Tibial artery (tissue), 4 donors: Measurements from ENCODE around the gene FRMD4A.

Experiments used
- DNase-seq, 2 donors: peaks; one replicate each; pipeline ENCODE4 v3.0.0-alpha.2; 2019
- H3K27ac ChIP-seq, 2 donors: fragments of 200-600 bp; sonication (generic) in 1 of 2; 1 replicate in 1 of 2; 2 replicates in 1 of 2; pipeline ENCODE4 v1.5.1; 2018 to 2019; ENCODE audit warnings: mild to moderate bottlenecking in 1 of 2
- H3K27me3 ChIP-seq, 2 donors: fragments of 200-600 bp; sonication (generic) in 1 of 2; one replicate each; pipeline versions ENCODE4 v1.5.1 to v1.6.0; 2016 to 2019
- H3K36me3 ChIP-seq, 3 donors: fragments of 200-600 bp; sonication (generic) in 2 of 3; one replicate each; pipeline ENCODE4 v1.5.1; 2016 to 2019; ENCODE audit warnings: mild to moderate bottlenecking in 2 of 3
- H3K4me1 ChIP-seq, 4 donors: fragments of 200-600 bp; sonication (generic) in 2 of 4; 1 replicate in 3 of 4; 2 replicates in 1 of 4; pipeline ENCODE4 v1.5.1; 2016 to 2019
- H3K4me3 ChIP-seq, 2 donors: fragments of 200-600 bp; sonication (generic) in 1 of 2; 1 replicate in 1 of 2; 2 replicates in 1 of 2; pipeline ENCODE4 v1.5.1; 2018 to 2019; ENCODE audit warnings: mild to moderate bottlenecking in 2 of 2
- H3K9me3 ChIP-seq, 3 donors: fragments of 200-600 bp; sonication (generic) in 1 of 3; one replicate each; pipeline ENCODE4 v1.5.1; 2016 to 2019
- CTCF ChIP-seq, 2 experiments: fragments of 200-600 bp in 1 of 2; fragments of 450-650 bp in 1 of 2; IDR thresholded peaks; one replicate each; pipeline ENCODE4 v1.5.1; 2017 to 2019; ENCODE audit warnings: antibody characterized with exemption in 2 of 2, mild to moderate bottlenecking in 1 of 2, moderate library complexity in 1 of 2
- intact Hi-C: fragments of 100-400 bp; cut with DNase I; formaldehyde crosslinking; loops from one replicate; pipeline ENCODE4 v1.15.0; 2023; ENCODE audit warnings: low total_unique reads

The FRMD4A gene

GRCh38 chr10:14372606-14373005, 41.9 kb upstream of the FRMD4A start:
- intact Hi-C loops = no loop called here
- no peaks in the 10 kb centered on the region for H3K9me3 ChIP-seq
- no peak for DNase-seq
- H3K4me1 ChIP-seq = no peaks in the 10 kb centered on the region
- TF ChIP-seq CTCF (IDR thresholded peaks at IDR 0.05) = no peak
- H3K27ac ChIP-seq = no peak overlapping the region
- H3K36me3 ChIP-seq = no peaks in the 10 kb centered on the region
- H3K27me3 ChIP-seq = peaks cover 0 to 4% of the 10 kb centered on the region in 2 donors
- no peak overlapping the region for H3K4me3 ChIP-seq

- TF ChIP-seq CTCF (IDR thresholded peaks at IDR 0.05) = no peak
- intact Hi-C loops = no loop called here
- DNase-seq = no peak
- peaks cover 0 to 4% of the 10 kb centered on the region in 2 donors for H3K27me3 ChIP-seq
- no peak overlapping the region for H3K27ac ChIP-seq
- H3K36me3 ChIP-seq = no peaks in the 10 kb centered on the region
- H3K4me3 ChIP-seq = no peak overlapping the region
- H3K9me3 ChIP-seq = no peaks in the 10 kb centered on the region
- no peaks in the 10 kb centered on the region for H3K4me1 ChIP-seq
These were observed 40.9 kb upstream of the FRMD4A start for GRCh38 chr10:14371581-14371980.

- Histone ChIP-seq H3K9me3 (no peaks in the 10 kb centered on the region), H3K27ac (no peak overlapping the region), H3K27me3 (peaks cover 0 to 4% of the 10 kb centered on the region in 2 donors), H3K4me1 (no peaks in the 10 kb centered on the region), H3K4me3 (no peak overlapping the region), H3K36me3 (no peaks in the 10 kb centered on the region)
- DNase-seq = no peak
- intact Hi-C loops = no loop called here
- no peak for TF ChIP-seq CTCF (IDR thresholded peaks at IDR 0.05)
These were observed 40.2 kb upstream of the FRMD4A start for GRCh38 chr10:14370894-14371293.

- H3K4me3 ChIP-seq = no peak overlapping the region
- H3K9me3 ChIP-seq = no peaks in the 10 kb centered on the region
- peaks cover 0 to 4% of the 10 kb centered on the region in 2 donors for H3K27me3 ChIP-seq
- DNase-seq = no peak
- H3K4me1 ChIP-seq = no peaks in the 10 kb centered on the region
- no peaks in the 10 kb centered on the region for H3K36me3 ChIP-seq
- H3K27ac ChIP-seq = no peak overlapping the region
- TF ChIP-seq CTCF (IDR thresholded peaks at IDR 0.05) = no peak
- intact Hi-C loops = no loop called here
These were observed 39.2 kb upstream of the FRMD4A start for GRCh38 chr10:14369906-14370305.

GRCh38 chr10:14366760-14367159, 36.0 kb upstream of the FRMD4A start:
- Histone ChIP-seq H3K27ac (no peak overlapping the region), H3K36me3 (no peaks in the 10 kb centered on the region), H3K27me3 (peaks cover 0 to 8% of the 10 kb centered on the region in 2 donors), H3K4me1 (no peaks in the 10 kb centered on the region), H3K4me3 (no peak overlapping the region), H3K9me3 (no peaks in the 10 kb centered on the region)
- DNase-seq = no peak
- no peak for TF ChIP-seq CTCF (IDR thresholded peaks at IDR 0.05)
- intact Hi-C loops = no loop called here

GRCh38 chr10:14365266-14365665, 34.5 kb upstream of the FRMD4A start:
- no peak for TF ChIP-seq CTCF (IDR thresholded peaks at IDR 0.05)

More at GRCh38 chr10:14365266-14365665, 34.5 kb upstream of the FRMD4A start:
- Histone ChIP-seq H3K27ac (no peak overlapping the region), H3K4me1 (no peaks in the 10 kb centered on the region), H3K9me3 (no peaks in the 10 kb centered on the region), H3K36me3 (no peaks in the 10 kb centered on the region), H3K27me3 (peaks cover 0 to 8% of the 10 kb centered on the region in 2 donors), H3K4me3 (no peak overlapping the region)
- intact Hi-C loops = no loop called here
- no peak for DNase-seq
